ENCODE measurements around the gene CDH13.

CDH13 gene

DNA sequence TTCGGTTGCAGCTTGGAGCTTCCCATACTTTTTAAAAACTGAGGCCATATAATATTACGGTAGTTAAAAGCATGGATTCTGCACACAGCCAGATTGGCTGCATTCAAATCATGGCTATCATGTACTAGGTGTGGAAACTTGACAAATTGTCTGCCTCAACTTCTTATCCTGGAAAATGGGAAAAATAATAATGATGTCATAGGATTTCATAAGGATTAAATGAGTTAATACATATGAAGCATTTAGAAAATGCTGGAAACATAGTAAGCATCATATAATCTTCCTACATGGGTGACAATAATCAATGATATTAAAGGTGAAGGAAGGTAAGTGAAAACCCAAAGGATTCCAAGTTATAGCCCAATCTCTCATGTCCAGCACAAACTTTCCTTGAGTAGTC, 592.5 kb downstream of the CDH13 start:
- DNase-seq (ENCODE audit: low spot score) (no peak), FAIRE-seq (no peak)

DNA sequence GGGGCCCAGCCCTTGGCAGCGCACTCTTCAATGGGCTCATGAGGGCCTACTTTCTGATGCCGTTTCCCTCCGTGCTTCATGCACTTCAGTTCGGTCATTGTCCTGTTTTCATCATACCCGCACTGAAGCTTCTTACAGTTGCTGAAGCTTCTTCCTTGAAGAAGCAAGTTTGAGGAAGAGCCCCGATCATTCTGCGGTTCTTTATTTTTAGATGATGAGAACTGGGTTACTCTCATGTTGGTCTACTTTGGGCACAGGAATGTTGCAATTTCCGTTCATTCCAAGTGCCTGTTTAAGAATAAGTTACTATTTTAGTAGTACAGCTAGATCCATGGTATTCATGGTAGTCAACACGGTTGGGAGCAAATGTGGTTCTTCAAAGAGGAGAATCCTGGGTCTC, 593.3 kb downstream of the CDH13 start:
- FAIRE-seq (no peak), DNase-seq (ENCODE audit: low spot score) (no peak)

DNA sequence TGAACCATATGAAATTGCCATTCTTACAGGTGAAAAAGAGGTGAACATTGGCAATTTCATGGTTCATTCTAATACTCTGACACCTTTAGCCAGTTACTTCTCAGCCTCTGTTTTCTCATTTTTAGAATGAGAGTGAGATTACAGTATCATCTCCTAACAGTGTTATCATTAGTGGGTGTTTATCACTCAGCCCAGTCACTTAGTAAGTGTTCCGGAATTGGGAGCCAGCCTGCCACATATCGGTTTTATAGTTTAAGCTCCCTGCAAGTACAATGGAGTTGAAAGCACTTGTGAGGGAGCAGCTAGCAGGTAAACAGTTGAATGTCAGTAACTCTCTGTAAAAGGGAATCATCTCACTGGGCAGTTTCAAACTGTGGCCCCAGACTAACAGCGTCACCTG, 597.9 kb downstream of the CDH13 start:
- DNase-seq (ENCODE audit: low spot score) (no peak), FAIRE-seq (no peak)

DNA sequence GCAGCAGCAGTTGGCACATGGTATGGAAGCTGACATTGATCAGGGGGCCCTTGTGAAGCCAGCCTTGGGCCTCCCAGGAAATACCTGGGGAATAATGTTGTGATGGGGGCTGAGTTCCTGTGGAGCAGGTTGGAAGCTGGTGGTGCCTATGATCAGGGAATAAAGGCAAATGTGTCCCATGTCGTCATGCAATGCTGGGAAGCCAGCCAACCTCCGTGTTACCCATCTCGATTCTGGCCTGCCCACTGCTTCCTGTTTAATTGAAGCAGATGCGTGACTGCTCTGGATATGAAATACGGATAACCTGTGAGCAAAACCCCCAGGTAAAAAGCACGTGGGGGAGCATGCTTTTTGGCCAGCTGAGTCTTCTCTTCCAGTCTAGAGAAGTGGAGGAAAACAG, 600.6 kb downstream of the CDH13 start:
- FAIRE-seq (no peak), DNase-seq (ENCODE audit: low spot score) (no peak)

DNA sequence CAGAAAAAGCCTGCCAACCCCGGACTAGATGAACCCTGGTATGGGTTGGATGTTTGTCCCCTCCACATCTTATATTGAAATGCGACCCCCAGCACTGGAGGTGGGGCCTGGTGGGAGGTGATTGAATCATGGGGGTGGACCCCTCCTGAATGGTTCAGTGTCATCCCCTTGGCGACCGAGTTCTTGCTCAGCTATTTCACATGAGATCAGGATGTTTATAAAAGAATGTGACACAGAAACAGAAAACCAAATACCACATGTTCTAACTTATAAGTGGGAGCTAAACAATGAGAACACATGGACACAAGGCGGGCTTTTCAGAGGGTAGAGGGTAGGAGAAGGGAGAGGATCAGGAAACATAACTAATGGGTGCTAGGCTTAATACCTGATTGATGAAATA, 605.0 kb downstream of the CDH13 start:
- no peak for DNase-seq (ENCODE audit: low spot score)
- FAIRE-seq, result no peak

DNA sequence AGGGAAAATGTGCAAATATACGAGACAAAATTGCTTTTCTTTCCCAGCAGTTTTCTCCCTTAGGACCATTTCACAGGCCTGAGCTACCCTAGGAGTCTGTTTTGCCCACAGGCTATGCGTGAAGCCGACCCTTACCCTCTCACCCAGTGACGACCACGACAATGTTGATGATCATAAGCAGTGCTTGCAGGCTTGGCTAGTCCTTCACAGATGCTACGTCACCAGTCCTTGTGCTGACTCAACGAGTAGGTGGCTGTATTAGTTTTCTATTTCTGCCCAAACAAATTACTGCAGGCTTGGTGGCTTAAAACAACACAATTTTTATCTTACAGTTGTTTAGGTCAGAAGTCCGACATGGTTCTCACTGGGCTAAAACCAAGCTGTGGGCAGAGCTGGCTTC, 606.4 kb downstream of the CDH13 start:
- no peak for FAIRE-seq
- DNase-seq (ENCODE audit: low spot score), result no peak

DNA sequence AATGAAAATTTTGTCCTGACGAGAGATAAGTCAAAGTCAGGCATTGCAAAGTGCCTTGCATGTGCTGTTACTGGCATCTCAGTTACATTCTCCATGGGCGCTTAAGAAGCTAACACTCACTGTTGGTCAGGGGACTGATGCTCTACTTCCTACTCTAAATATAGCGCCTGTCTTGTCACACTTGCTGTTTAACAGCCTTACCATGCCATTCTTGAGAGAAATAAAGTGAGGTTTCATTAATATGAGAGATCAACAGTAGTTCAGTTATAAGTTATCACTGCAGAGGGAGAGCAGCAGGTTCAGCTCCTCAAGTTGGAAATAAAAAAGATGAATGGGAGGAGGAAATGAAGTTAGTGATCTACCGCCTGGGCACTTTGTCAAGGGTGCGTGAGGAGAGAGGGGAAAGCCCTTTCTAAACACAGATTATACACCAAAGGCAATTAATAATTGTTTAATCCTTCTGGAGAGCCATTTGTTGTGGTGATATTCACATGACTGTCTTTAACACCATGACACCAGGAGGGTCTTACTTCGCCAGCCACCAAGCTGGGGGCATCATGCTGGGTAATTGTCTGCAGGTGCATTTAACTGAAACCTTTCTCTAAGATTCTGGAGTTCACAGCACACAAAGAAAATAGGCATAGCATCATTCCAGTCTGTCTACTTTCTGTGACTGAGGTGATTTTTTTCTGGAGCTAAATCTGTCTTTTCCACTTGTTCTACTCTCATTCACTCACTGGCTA, 612.4 kb downstream of the CDH13 start:
- FAIRE-seq (no peak), DNase-seq (ENCODE audit: low spot score) (no peak)

DNA sequence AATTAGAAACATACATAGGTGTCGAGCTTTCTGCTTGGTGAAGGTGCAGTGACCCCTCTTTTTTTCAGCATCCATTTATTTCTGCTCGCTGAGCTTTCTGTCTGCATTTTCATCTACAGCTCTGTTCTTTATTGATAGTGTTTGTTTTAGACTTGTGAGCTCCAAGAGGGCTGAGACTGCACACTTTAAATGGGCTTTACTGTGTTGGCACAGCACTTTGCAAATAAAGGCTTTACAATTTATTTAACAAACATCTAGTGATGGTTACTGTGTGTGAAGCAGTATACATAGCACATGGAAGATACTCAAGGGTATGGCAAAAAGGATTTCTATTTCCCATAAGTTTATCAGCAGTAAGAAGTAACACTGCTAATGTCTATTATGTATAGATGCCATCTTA, 617.3 kb downstream of the CDH13 start:
- FAIRE-seq (no peak), DNase-seq (ENCODE audit: low spot score) (no peak)

DNA sequence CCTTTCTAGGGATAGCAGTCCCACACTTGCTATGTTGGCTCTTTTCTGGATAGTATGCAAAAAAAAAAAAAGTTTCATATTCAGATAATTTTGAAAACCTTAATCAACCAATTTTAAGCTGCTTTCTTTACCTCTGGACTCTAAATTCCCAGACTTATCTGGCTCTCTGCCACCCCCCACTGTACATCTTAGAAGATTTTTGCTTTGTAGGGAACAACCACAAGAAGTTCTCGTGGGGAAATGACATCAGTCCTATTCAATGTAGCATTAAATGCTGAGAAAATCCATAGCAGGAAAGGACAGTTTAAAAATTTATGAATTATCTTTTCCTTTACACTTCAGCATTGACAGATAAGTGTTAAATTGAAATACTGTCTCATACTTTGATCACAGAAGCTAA, 618.3 kb downstream of the CDH13 start:
- no peak for DNase-seq (ENCODE audit: low spot score)
- no peak for FAIRE-seq

DNA sequence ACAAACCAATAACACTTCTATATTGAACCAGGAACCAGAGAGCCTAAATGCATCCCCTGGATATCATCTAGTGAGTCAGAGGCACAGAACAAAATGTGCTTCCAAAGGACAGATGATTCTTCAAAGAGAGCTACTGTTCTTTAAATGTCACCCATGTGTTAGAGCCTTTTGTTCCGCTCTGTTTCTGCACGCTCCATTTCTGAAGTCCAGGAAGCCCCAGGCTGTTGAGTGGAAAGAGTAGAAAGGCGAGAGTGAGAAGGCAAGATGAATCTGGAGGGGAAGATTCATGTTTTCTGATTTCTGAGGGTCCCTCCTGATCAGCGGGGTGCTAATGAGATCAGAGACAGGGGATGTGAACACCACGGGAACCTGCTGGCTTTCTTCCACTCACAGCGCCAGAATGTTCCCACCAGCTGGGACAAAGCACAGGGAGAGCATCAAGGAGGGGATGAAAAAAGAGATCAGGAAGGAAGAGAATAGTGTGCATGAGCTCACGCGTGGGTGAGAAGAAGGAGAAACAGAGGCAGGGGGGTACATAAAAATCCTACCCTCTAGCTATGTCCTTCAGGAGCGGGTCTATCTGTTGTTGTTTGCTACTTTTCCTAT, 621.1 kb downstream of the CDH13 start:
- DNase-seq (ENCODE audit: low spot score) (no peak), FAIRE-seq (no peak)

DNA sequence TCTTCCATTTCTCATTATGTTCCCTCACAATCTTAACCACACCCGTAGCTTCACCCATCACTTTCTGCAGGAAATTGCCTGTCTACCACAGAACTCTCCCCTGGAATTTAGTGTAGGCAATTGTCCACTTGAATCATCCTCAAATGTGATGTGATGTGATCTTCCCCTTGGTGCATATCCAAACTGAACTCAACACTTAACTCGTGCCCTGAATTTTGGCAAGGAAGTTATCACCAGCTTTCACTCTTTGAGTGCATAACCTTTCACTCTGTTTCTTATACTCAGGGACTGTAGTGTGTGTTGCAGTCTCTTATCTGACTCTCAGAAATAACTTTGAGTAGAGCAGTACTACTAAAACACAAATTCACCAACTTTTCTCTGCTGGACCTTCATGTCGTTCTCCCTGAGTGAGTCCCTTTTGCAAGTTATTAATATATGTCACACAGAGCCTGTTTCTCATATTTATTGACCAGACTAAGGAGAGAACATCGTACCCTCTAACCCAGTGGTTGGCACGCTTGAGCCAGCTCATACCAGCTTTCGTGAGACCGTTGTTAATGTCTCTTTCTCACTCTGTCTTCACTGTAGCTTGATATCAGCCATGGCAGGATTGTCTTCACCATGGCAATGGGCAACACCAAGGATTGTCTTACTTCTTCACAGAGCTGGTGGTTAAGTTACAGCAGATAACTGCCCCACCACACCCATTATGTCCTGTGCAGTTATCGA, 622.1 kb downstream of the CDH13 start:
- FAIRE-seq (no peak), DNase-seq (ENCODE audit: low spot score) (no peak)

DNA sequence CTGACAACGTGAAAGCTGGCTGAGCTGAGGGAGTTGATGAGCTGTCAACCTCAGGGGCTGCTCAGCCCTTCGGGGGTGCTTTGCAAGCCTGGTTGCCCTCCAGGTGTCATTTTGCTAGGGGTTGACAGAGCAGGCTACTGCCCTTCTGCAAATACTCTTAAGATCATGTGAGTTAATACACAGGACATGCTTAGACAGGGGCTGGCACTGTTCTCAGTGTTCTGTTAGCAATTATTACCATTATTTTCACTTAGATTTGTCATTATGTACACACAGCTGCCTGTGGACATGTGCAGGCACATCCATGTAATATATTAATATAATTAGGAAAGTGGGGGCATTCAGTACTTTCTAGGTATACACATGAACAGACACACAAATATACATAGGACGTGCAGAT, 626.8 kb downstream of the CDH13 start:
- no peak for FAIRE-seq
- DNase-seq (ENCODE audit: low spot score), result no peak

DNA sequence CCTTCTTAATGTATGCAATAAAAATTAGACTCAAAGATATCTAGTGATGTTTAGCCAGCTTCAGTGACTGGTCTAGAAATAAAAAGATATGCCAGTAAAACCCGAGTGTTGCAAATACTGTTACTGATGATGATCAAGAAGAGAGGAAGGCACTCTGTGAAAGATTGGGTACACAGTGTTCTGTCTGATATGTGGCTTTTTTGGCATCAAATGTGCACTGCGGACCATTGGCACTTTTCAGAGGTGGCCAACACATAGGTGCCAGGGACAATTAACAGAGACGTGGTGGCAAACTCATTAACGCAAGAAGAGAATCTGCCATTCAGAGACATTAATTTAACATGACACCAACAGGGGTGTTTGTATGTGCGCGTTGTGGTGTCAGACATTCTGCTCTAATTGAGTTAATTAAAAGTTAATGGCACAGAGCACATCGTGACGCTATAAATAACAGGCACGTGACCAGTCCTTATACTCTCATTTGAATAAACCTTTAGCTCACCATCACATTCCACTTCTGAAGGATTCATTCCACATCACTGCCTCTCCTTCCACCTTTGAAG, 631.7 kb downstream of the CDH13 start:
- FAIRE-seq, result no peak
- no peak for DNase-seq (ENCODE audit: low spot score)

DNA sequence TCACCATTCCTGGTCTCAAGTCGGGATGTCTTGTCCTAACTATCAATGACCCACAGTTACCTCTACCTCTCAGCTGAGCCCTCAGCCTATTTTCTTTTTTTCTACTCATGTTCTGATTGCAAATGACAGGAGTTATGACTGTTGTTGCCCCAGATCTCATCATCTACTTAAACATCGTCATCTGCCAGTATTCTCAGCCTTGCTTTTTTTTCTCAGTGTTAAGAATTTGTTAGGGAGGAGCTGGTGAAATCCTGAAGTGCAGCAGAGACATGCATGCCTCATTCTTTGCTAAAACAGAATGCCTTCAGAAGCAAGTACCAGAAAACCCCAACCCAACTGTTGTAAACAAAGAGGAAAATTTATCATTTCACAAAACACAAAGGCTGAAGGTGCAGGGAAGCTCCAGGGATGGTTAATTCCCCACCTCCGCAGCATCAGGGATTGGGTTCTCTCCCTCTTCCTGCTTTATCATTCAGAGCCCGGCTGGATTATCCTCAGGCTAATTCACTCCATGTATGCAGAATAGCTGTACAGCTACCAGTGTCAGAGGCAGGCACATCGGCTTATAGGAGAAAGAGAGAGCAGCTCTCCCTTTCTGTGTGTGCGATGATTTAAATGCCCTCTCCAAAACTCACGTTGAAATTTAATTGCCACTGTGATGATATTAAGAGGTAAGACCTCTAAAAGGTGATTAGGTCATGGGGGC, 640.2 kb downstream of the CDH13 start:
- no peak for FAIRE-seq
- no peak for DNase-seq (ENCODE audit: low spot score)

DNA sequence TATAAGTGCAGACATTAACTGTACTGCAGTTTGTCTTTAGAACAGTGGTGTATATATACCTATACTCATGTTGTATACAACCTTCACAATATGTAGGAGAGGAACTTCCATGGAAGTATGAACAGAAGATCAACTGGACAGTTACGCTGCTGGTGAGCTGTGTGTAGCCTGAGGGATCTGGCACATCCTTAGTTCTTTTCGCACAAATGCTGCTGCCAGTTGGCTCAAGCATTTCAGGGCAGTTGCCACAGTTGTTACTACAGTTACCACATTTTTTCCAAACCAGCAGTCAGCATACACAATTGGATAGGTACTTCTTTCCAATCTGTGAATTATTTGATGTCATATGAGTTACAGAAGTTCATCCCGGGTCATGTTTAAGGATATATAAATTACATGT, 641.4 kb downstream of the CDH13 start:
- DNase-seq (ENCODE audit: low spot score) (no peak), FAIRE-seq (no peak)

DNA sequence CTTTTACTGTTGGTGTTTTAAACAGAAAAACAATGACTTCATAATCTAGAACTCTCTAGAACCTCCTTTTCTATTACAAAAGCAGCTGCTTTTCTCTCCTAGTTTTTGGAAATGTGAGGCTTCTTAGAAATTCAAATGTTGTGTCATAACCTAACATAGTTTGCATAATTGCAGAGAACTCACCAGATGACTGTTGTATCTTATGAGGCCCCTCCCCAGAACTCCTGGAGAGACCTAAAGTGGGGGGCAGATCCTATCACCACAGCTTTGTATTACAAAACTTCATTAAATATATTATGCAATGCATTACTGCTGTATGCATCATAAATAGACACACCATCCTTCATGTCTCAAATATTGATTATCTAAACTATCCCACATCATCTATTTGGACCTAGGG, 642.3 kb downstream of the CDH13 start:
- FAIRE-seq (no peak), DNase-seq (ENCODE audit: low spot score) (no peak)

DNA sequence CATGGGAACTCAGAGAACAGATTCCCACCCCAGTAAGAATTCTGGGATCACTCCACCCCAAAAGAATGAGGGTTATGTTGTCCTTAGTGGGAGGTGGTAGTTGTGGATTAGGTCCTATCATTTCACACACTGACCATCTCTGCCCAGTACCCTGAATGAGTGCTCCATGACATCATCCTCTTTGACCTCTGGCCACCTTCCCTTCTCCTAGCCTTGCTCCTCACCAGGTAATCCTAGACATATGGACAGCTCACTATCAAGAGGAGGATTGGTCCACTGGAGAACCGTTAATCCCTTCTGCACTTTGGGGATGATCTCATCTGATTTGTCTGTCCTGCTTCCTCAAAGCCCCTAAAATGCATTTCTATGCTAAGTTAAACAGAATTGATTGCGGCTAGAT, 642.8 kb downstream of the CDH13 start:
- DNase-seq (ENCODE audit: low spot score), result no peak
- no peak for FAIRE-seq

DNA sequence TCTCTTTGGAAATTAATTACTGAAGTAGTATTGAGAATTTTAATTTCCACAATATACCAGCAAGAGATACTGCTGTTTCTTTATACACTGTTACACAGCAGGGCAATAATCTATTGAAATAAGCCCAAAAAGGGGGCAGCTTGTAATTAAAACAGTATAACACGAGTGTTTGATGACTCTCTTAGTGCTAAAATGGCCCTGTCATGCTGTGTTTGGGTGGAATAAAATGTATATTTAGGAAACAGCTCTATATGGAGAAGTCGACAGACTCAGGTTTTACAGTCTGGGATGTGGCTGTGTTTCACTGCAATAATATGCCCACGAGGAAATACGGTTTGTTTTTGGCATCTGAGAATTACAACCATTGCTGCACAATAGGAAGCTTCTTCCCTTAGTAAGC, 643.3 kb downstream of the CDH13 start:
- DNase-seq (ENCODE audit: low spot score) (no peak), FAIRE-seq (no peak)

DNA sequence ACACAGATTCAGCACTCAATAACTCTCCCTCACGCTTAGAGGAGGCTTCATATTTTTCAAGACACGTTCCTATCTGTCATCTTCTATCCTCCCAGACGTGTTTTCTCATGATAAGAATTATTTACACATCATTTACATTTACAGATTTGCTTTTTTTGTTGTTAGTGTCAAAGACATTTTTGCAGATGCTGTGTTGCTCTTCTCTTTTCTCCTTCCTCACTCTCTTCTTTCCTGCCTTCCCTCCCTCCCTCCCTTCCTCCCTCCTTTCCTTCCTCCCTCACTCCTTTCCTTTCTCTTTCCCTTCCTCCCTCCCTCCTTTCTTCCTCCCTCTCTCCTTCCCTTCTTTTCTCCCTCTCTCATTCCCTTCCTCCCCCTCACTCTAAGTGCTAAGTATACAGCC, 643.9 kb downstream of the CDH13 start:
- FAIRE-seq (no peak), DNase-seq (ENCODE audit: low spot score) (no peak)

DNA sequence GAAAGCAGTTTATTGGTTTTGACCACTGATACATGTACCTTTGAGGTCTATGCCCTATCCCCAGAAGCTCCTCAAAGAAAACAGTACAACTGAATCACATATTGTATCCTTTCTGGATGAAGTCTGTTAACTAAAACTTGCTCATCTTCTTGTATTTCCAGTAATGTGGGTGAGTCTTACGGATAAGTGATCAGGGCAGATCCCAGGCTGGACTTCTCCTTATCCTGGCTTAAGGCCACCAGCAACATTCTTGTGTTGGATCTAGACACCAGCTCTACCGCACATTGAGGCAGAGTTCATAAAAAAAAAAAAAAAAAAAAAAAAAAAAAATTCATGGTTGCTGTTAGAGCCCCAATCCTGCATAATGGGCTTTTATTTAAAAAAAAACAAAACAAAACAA, 644.4 kb downstream of the CDH13 start:
- no peak for FAIRE-seq
- no peak for DNase-seq (ENCODE audit: low spot score)

DNA sequence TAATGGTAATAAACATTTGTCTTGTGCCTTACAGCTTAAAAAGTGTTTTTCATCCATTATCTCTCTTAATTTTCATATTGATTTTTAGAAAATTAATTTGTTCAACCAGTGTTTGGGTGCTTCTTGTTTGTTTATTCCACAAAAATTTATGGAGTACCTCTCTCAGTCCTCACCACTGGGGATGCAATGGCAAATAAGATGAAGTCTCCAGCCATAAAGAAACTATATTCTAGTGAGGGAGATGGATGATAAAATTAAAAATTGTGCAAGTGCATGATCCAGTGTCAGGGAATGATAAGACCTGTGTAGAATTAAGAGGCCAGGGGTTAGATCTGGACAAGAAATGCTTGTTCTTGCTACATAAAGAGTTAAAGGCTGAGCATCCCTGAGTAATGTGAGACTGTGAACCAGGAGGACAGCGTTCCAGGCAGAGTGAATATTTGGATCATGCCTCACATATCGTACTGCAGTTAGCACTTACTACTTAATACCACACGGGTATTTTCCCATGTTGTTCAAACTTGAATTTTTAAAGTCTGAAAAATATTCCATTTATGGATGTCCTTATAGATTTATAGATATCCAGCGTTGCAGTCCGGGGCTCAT, 645.3 kb downstream of the CDH13 start:
- FAIRE-seq, result no peak
- no peak for DNase-seq (ENCODE audit: low spot score)

DNA sequence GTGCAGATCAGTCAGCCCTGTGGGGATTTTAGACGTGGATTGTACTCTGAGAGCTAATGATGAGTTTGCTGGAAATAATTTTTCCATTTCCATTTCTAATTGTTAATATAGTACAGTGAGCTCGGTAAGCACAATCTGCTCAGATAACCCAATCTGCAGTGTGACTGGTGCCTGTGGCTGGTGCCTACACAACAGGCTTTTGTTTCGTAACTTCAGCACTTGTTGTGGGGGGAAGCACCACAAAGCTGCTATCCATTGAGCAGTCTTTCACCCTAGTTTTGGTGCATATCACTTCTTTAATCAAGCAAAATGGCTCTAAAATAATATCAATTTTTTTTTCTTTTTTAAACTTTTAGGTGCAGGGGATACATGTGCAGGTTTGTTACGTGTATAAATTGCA, 646.1 kb downstream of the CDH13 start:
- FAIRE-seq, result no peak

More for the DNA sequence above, 646.1 kb downstream of the CDH13 start:
- no peak for DNase-seq (ENCODE audit: low spot score)

All from RCC 7860 (cell line).